ENCODE results near the gene SGF29. TPM values are rescaled to one million over a fixed set of nuclear protein-coding genes. Genes with fewer than 3 reads are reported as not detected.

SGF29 gene
- total RNA-seq, 6 experiments from 2014 or later = 7.6 to 11.6 (median 10.5) TPM

GRCh38 chr16:28554634-28555423, 1.1 kb downstream of the SGF29 start:
- Mint-ChIP-seq H3K27me3 (ENCODE audit: insufficient read depth) (peaks cover 3% of the 10 kb centered on the region; the same call in 1 of the 2 replicates), H3K36me3 (ENCODE audit: low read depth) (peaks cover 8% of the 10 kb centered on the region; the same call in 1 of the 2 replicates), H3K27ac (peak overlapping the region; percentile 86), H3K4me1 (ENCODE audit: low read depth) (peaks cover 8% of the 10 kb centered on the region), H3K9me3 (no peaks in the 10 kb centered on the region), H3K4me3 (peak overlapping the region; percentile 97)
- TF ChIP-seq CTCF (IDR thresholded peaks at IDR 0.05) = no peak
- no peak for DNase-seq

- peaks cover 8% of the 10 kb centered on the region for H3K4me1 Mint-ChIP-seq (ENCODE audit: low read depth)
- no peak overlapping the region for H3K27ac Mint-ChIP-seq
- no peak for DNase-seq
- H3K9me3 Mint-ChIP-seq = no peaks in the 10 kb centered on the region
- TF ChIP-seq CTCF (IDR thresholded peaks at IDR 0.05) = no peak
- H3K4me3 Mint-ChIP-seq = no peak overlapping the region
- H3K27me3 Mint-ChIP-seq (ENCODE audit: insufficient read depth) = peaks cover 3% of the 10 kb centered on the region; the same call in 1 of the 2 replicates
- peaks cover 8% of the 10 kb centered on the region; the same call in 1 of the 2 replicates for H3K36me3 Mint-ChIP-seq (ENCODE audit: low read depth)
Observed at GRCh38 chr16:28555561-28555960, 1.8 kb downstream of the SGF29 start.

- Mint-ChIP-seq H3K4me1 (ENCODE audit: low read depth) (peaks cover 17% of the 10 kb centered on the region), H3K27ac (no peak overlapping the region), H3K36me3 (ENCODE audit: low read depth) (peaks cover 8% of the 10 kb centered on the region; the same call in 1 of the 2 replicates), H3K4me3 (no peak overlapping the region), H3K27me3 (ENCODE audit: insufficient read depth) (peaks cover 5% of the 10 kb centered on the region; the same call in 1 of the 2 replicates), H3K9me3 (no peaks in the 10 kb centered on the region)
- DNase-seq = no peak
- TF ChIP-seq CTCF (IDR thresholded peaks at IDR 0.05) = no peak
Observed at GRCh38 chr16:28556914-28557320, 3.2 kb downstream of the SGF29 start.

- Mint-ChIP-seq H3K4me3 (no peak overlapping the region), H3K9me3 (no peaks in the 10 kb centered on the region), H3K4me1 (ENCODE audit: low read depth) (peaks cover 21% of the 10 kb centered on the region), H3K27me3 (ENCODE audit: insufficient read depth) (peaks cover 5% of the 10 kb centered on the region; the same call in 1 of the 2 replicates), H3K36me3 (ENCODE audit: low read depth) (peaks cover 8% of the 10 kb centered on the region; the same call in 1 of the 2 replicates), H3K27ac (no peak overlapping the region)
- no peak for DNase-seq
- TF ChIP-seq CTCF (IDR thresholded peaks at IDR 0.05) = no peak
Observed at GRCh38 chr16:28558456-28558855, 4.7 kb downstream of the SGF29 start.

GRCh38 chr16:28561557-28562187, 8.0 kb downstream of the SGF29 start:
- H3K9me3 Mint-ChIP-seq = peaks cover 10% of the 10 kb centered on the region
- H3K4me1 Mint-ChIP-seq (ENCODE audit: low read depth) = peaks cover 12% of the 10 kb centered on the region
- no peak for TF ChIP-seq CTCF (IDR thresholded peaks at IDR 0.05)
- H3K27ac Mint-ChIP-seq = no peak overlapping the region
- 0 out of 2 replicates have a peak, but pooled peaks cover 2% of the 10 kb centered on the region for H3K27me3 Mint-ChIP-seq (ENCODE audit: insufficient read depth)
- no peak for DNase-seq
- no peak overlapping the region for H3K4me3 Mint-ChIP-seq
- H3K36me3 Mint-ChIP-seq (ENCODE audit: low read depth) = peaks cover 18% of the 10 kb centered on the region
